Endodermal cell (in vitro differentiated cells): ENCODE data around the gene IPP. TPM values are rescaled to one million over a fixed set of nuclear protein-coding genes. Genes with fewer than 3 reads are reported as not detected.

ENCODE experiments used
- DNase-seq: peaks from one replicate; pipeline ENCODE4 v3.0.0-alpha.2; 2017
- H3K27ac ChIP-seq: 2 replicates; pipeline ENCODE4 v1.5.1; 2013; ENCODE audit warnings: mild to moderate bottlenecking, low read depth, low read length, moderate library complexity
- H3K27me3 ChIP-seq: 2 replicates; pipeline ENCODE4 v1.6.1; 2013; ENCODE audit warnings: mild to moderate bottlenecking, low read length, moderate library complexity; ENCODE audit not compliant: insufficient read depth, control insufficient read depth, poor library complexity, severe bottlenecking
- H3K36me3 ChIP-seq: 2 replicates; pipeline ENCODE4 v1.7.0; 2013; ENCODE audit warnings: mild to moderate bottlenecking, low read length, moderate library complexity; ENCODE audit not compliant: control insufficient read depth, insufficient read depth
- H3K4me1 ChIP-seq: one replicate; pipeline ENCODE4 v1.7.0; 2013; ENCODE audit warnings: low read length; ENCODE audit not compliant: control insufficient read depth, insufficient read depth
- H3K4me3 ChIP-seq: 2 replicates; pipeline ENCODE4 v1.5.1; 2013; ENCODE audit warnings: mild to moderate bottlenecking, low read length, moderate library complexity
- H3K9ac ChIP-seq: 2 replicates; pipeline ENCODE4 v1.6.1; 2013; ENCODE audit warnings: mild to moderate bottlenecking, low read length, moderate library complexity; ENCODE audit not compliant: poor library complexity, severe bottlenecking; ENCODE audit errors: extremely low read depth
- H3K9me3 ChIP-seq: 2 replicates; pipeline ENCODE4 v1.6.1; 2013; ENCODE audit warnings: mild to moderate bottlenecking, low read length, moderate library complexity; ENCODE audit not compliant: control insufficient read depth
- H3K27ac Mint-ChIP-seq: 2 replicates; pipeline ENCODE4 v1.8.0; 2020; ENCODE audit warnings: mixed read lengths
- H3K27me3 Mint-ChIP-seq: 2 replicates; pipeline ENCODE4 v1.8.0; 2021; ENCODE audit warnings: mild to moderate bottlenecking, mixed read lengths; ENCODE audit not compliant: insufficient read depth
- H3K36me3 Mint-ChIP-seq: 2 replicates; pipeline ENCODE4 v1.8.0; 2020; ENCODE audit warnings: low read depth, mixed read lengths
- H3K4me1 Mint-ChIP-seq: 2 replicates; pipeline ENCODE4 v1.8.0; 2020; ENCODE audit warnings: mixed read lengths
- H3K4me3 Mint-ChIP-seq: 2 replicates; pipeline ENCODE4 v1.8.0; 2020; ENCODE audit warnings: mild to moderate bottlenecking, moderate library complexity, mixed read lengths
- H3K9me3 Mint-ChIP-seq: 2 replicates; pipeline ENCODE4 v1.8.0; 2020; ENCODE audit warnings: mild to moderate bottlenecking, mixed read lengths
- WGBS, 2 experiments: methylation state at CpG; one replicate each; pipeline versions ENCODE4 v1.1.5 to v1.1.7; 2013; ENCODE audit warnings: missing lambda C conversion rate in 2 of 2, mixed read lengths in 1 of 2; ENCODE audit not compliant: insufficient coverage in 1 of 2, insufficient read length in 1 of 2; 5-methylcytosine and 5-hydroxymethylcytosine counted together
- total RNA-seq, 2 donors: library from RNA; stranded (reverse); fragmentation: NEBNext Ultra II Directional in 1 of 2; extraction: Animal tissue kit (Norgen Biotek cat#: 25700) in 1 of 2; gene quantifications; 2 replicates in 1 of 2; 3 replicates in 1 of 2; pipeline ENCODE4 v1.2.1, GENCODE V29; 2021
- TF ChIP-seq, protein P1 (sequence below): fragments of 200-600 bp; sonication (generic); conservative IDR thresholded peaks from 2 replicates; pipeline ENCODE4 v1.5.0; 2021; ENCODE audit warnings: antibody characterized with exemption, mild to moderate bottlenecking

Gene IPP
- total RNA-seq, 2 donors from 2014 or later = 14.9 to 18.6 TPM

GRCh38 chr1:45654540-45655280 is 95.7 kb downstream of the IPP start:
- Histone ChIP-seq H3K4me1 (no peaks in the 10 kb centered on the region), H3K9ac (no peak overlapping the region), H3K9me3 (no peaks in the 10 kb centered on the region), H3K4me3 (no peak overlapping the region), H3K27me3 (no peaks in the 10 kb centered on the region), H3K27ac (no peak overlapping the region), H3K36me3 (peaks cover 98% of the 10 kb centered on the region)
- Mint-ChIP-seq H3K27me3 (no peaks in the 10 kb centered on the region), H3K36me3 (peaks cover 85% of the 10 kb centered on the region), H3K4me1 (peaks cover 3% of the 10 kb centered on the region), H3K27ac (no peak overlapping the region), H3K4me3 (no peak overlapping the region), H3K9me3 (no peaks in the 10 kb centered on the region)
- DNase-seq = no peak
- TF ChIP-seq, protein P1, sequence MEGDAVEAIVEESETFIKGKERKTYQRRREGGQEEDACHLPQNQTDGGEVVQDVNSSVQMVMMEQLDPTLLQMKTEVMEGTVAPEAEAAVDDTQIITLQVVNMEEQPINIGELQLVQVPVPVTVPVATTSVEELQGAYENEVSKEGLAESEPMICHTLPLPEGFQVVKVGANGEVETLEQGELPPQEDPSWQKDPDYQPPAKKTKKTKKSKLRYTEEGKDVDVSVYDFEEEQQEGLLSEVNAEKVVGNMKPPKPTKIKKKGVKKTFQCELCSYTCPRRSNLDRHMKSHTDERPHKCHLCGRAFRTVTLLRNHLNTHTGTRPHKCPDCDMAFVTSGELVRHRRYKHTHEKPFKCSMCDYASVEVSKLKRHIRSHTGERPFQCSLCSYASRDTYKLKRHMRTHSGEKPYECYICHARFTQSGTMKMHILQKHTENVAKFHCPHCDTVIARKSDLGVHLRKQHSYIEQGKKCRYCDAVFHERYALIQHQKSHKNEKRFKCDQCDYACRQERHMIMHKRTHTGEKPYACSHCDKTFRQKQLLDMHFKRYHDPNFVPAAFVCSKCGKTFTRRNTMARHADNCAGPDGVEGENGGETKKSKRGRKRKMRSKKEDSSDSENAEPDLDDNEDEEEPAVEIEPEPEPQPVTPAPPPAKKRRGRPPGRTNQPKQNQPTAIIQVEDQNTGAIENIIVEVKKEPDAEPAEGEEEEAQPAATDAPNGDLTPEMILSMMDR = no peak
- 96% methylated on average over 6 to 12 of the region's 12 CpGs for WGBS, 2 experiments

Other genes with a start within 250 kb of the IPP start
- 100 to 1,000 TPM; 872 to 949 TPM for gene PRDX1, start 228.8 kb downstream of the IPP start, total RNA-seq
- gene AKR1A1, start 199.8 kb downstream of the IPP start, total RNA-seq = 100 to 1,000 TPM; 200 to 239 TPM
- 100 to 1,000 TPM; 368 to 385 TPM for gene NASP, start 166.6 kb downstream of the IPP start, total RNA-seq
- 1 to 10 TPM; 2.5 to 5.1 TPM for gene CCDC17, start 126.6 kb downstream of the IPP start, total RNA-seq
- gene GPBP1L1, start 64.1 kb downstream of the IPP start, total RNA-seq = 100 to 1,000 TPM; 117 to 124 TPM
- 10 to 100 TPM; 25.1 to 28.1 TPM for gene TMEM69, start 62.5 kb downstream of the IPP start, total RNA-seq
- gene MAST2, start 53.0 kb upstream of the IPP start, total RNA-seq = 10 to 100 TPM; 46.3 to 60.7 TPM